GM21381 (cell line): Measurements from ENCODE around the gene CATSPER3.

Experiments
- ATAC-seq: cut with Tn5 transposase; IDR thresholded peaks from one replicate; pipeline ENCODE4 v1.9.1; 2021; ENCODE audit warnings: mild to moderate bottlenecking, moderate library complexity; ENCODE audit not compliant: unreplicated experiment

The CATSPER3 gene

GRCh38 chr5:134967607-134968006 is at the start of gene CATSPER3:
CATSPER3 (plus strand) TSS chr5:134967907; CDS start chr5:134967992, 85 bp downstream.
- ATAC-seq: no peak

GRCh38 chr5:134918861-134919260 is 48.8 kb upstream of the CATSPER3 start:
- ATAC-seq: no peak

GRCh38 chr5:134920848-134921575 is 46.7 kb upstream of the CATSPER3 start:
- ATAC-seq: no peak

GRCh38 chr5:134932508-134932907 is 35.2 kb upstream of the CATSPER3 start:
- no peak for ATAC-seq

- no peak for ATAC-seq
Measured at GRCh38 chr5:134934202-134934601, 33.5 kb upstream of the CATSPER3 start.

GRCh38 chr5:134935711-134936602 is 31.8 kb upstream of the CATSPER3 start:
- ATAC-seq: no peak

GRCh38 chr5:134937526-134937925 is 30.2 kb upstream of the CATSPER3 start:
- ATAC-seq: no peak

- ATAC-seq: no peak
Measured at GRCh38 chr5:134938030-134938429, 29.7 kb upstream of the CATSPER3 start.

- no peak for ATAC-seq
Measured at GRCh38 chr5:134939500-134939899, 28.2 kb upstream of the CATSPER3 start.

- ATAC-seq: no peak
Measured at GRCh38 chr5:134943547-134943946, 24.2 kb upstream of the CATSPER3 start.

GRCh38 chr5:134944630-134945029 is 23.1 kb upstream of the CATSPER3 start:
- no peak for ATAC-seq

GRCh38 chr5:134945041-134945440 is 22.7 kb upstream of the CATSPER3 start:
- no peak for ATAC-seq

- no peak for ATAC-seq
Measured at GRCh38 chr5:134948911-134949310, 18.8 kb upstream of the CATSPER3 start.

GRCh38 chr5:134949316-134949715 is 18.4 kb upstream of the CATSPER3 start:
- no peak for ATAC-seq

- no peak for ATAC-seq
Measured at GRCh38 chr5:134957920-134958608, 9.6 kb upstream of the CATSPER3 start.

- no peak for ATAC-seq
Measured at GRCh38 chr5:134958755-134959154, 9.0 kb upstream of the CATSPER3 start.

GRCh38 chr5:134963098-134963497 is 4.6 kb upstream of the CATSPER3 start:
- ATAC-seq: no peak

- no peak for ATAC-seq
Measured at GRCh38 chr5:134964359-134965270, 3.1 kb upstream of the CATSPER3 start.

GRCh38 chr5:134965271-134965825 is 2.4 kb upstream of the CATSPER3 start:
- no peak for ATAC-seq

- no peak for ATAC-seq
Measured at GRCh38 chr5:134968055-134968454, 348 bp downstream of the CATSPER3 start.
